Glutamatergic neuron (in vitro differentiated cells): ENCODE results near the gene AFF1. TPM values are rescaled to one million over a fixed set of nuclear protein-coding genes. Genes with fewer than 3 reads are reported as not detected.
A peak's percentile ranks its signal among the peaks of the same experiment; 100 is the strongest.

ENCODE experiments used
- DNase-seq: peaks from one replicate; pipeline ENCODE4 v3.0.0; 2022
- H3K27ac Mint-ChIP-seq: one replicate; pipeline ENCODE4 v1.8.0; 2020; ENCODE audit warnings: mild to moderate bottlenecking, mixed read lengths, inconsistent platforms; ENCODE audit not compliant: unreplicated experiment
- H3K27me3 Mint-ChIP-seq: one replicate; pipeline ENCODE4 v1.8.0; 2020; ENCODE audit warnings: mild to moderate bottlenecking, moderate library complexity, mixed read lengths, inconsistent platforms; ENCODE audit not compliant: unreplicated experiment
- H3K36me3 Mint-ChIP-seq: one replicate; pipeline ENCODE4 v1.8.0; 2020; ENCODE audit warnings: mild to moderate bottlenecking, mixed read lengths, inconsistent platforms; ENCODE audit not compliant: unreplicated experiment
- H3K4me1 Mint-ChIP-seq: one replicate; pipeline ENCODE4 v1.8.0; 2020; ENCODE audit warnings: mild to moderate bottlenecking, low read depth, mixed read lengths, inconsistent platforms; ENCODE audit not compliant: unreplicated experiment
- H3K4me3 Mint-ChIP-seq: one replicate; pipeline ENCODE4 v1.8.0; 2020; ENCODE audit warnings: mild to moderate bottlenecking, mixed read lengths, inconsistent platforms; ENCODE audit not compliant: unreplicated experiment
- H3K9me3 Mint-ChIP-seq: one replicate; pipeline ENCODE4 v1.8.0; 2020; ENCODE audit warnings: mild to moderate bottlenecking, moderate library complexity, mixed read lengths, inconsistent platforms; ENCODE audit not compliant: unreplicated experiment
- total RNA-seq: library from RNA; stranded (reverse); fragmentation: NEBNext Ultra II Directional; extraction: Animal tissue kit (Norgen Biotek cat#: 25700); gene quantifications from one replicate; pipeline ENCODE4 v1.2.1, GENCODE V29; 2021; ENCODE audit not compliant: unreplicated experiment
- TF ChIP-seq, protein P1 (sequence below): fragments of 200-600 bp; sonication (generic); IDR thresholded peaks from one replicate; pipeline ENCODE4 v1.5.0; 2021; ENCODE audit not compliant: partially characterized antibody, unreplicated experiment

The AFF1 gene
- total RNA-seq, 1 donor from 2014 or later, result 42.5 TPM

DNA sequence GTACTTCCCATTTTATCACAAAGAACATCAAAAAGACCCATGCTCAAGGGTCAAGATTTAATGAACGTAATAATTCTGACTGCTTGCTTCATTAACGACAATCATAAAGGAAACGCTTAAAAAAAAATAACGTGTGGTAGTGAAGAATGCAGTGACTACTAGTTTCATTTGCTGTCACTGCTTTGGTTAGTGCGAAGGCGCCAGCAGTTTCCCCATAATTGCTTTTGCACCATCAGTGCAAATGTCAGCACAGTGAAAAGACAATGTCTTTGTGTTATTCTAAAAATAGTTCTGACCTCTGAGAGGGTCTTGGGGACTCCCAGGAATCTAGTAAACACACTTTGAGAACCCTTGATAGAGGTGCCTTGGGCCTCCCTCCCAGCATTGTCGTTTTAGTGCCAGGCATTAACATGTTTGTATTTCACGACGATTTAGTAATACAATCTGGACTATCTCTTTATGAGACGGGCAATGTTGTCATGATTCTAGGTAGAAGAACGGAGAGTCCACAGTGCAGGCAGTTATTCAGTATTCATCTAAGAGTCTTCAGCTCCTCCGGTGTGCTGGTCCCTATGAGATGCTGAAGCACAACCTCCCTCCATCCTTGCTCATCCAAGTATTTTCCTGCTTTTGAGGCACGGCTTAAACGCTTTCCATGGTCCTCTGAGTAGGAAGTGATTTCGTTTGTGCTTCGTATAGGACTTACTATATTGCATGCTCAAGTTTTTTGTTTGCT, 71.0 kb downstream of the AFF1 start:
- Mint-ChIP-seq H3K4me1 (peaks cover 30% of the 10 kb centered on the region), H3K27ac (peak overlapping the region; percentile 94), H3K4me3 (peak overlapping the region; percentile 91), H3K27me3 (peaks cover 8% of the 10 kb centered on the region), H3K9me3 (peaks cover 13% of the 10 kb centered on the region), H3K36me3 (no peaks in the 10 kb centered on the region)
- DNase-seq, result no peak
- TF ChIP-seq, protein P1, sequence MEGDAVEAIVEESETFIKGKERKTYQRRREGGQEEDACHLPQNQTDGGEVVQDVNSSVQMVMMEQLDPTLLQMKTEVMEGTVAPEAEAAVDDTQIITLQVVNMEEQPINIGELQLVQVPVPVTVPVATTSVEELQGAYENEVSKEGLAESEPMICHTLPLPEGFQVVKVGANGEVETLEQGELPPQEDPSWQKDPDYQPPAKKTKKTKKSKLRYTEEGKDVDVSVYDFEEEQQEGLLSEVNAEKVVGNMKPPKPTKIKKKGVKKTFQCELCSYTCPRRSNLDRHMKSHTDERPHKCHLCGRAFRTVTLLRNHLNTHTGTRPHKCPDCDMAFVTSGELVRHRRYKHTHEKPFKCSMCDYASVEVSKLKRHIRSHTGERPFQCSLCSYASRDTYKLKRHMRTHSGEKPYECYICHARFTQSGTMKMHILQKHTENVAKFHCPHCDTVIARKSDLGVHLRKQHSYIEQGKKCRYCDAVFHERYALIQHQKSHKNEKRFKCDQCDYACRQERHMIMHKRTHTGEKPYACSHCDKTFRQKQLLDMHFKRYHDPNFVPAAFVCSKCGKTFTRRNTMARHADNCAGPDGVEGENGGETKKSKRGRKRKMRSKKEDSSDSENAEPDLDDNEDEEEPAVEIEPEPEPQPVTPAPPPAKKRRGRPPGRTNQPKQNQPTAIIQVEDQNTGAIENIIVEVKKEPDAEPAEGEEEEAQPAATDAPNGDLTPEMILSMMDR, result no peak

DNA sequence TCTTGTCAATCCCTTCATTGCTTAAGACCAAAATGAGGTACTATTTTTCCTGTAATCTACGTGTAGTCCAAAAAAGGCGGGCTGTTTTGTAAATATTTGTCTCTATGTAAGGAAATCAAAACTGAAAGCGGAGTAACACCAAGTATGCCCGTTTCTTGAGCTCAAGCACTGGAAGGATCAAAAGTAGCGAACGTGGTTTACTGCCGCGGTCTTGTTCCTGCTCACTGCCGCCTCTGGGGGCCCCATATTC, 71.5 kb downstream of the AFF1 start:
- Mint-ChIP-seq H3K27me3 (peaks cover 8% of the 10 kb centered on the region), H3K36me3 (no peaks in the 10 kb centered on the region), H3K9me3 (peaks cover 13% of the 10 kb centered on the region), H3K27ac (peak overlapping the region; percentile 94), H3K4me3 (peak overlapping the region; percentile 91), H3K4me1 (peaks cover 30% of the 10 kb centered on the region)
- TF ChIP-seq, protein P1, result no peak
- DNase-seq, result no peak

DNA sequence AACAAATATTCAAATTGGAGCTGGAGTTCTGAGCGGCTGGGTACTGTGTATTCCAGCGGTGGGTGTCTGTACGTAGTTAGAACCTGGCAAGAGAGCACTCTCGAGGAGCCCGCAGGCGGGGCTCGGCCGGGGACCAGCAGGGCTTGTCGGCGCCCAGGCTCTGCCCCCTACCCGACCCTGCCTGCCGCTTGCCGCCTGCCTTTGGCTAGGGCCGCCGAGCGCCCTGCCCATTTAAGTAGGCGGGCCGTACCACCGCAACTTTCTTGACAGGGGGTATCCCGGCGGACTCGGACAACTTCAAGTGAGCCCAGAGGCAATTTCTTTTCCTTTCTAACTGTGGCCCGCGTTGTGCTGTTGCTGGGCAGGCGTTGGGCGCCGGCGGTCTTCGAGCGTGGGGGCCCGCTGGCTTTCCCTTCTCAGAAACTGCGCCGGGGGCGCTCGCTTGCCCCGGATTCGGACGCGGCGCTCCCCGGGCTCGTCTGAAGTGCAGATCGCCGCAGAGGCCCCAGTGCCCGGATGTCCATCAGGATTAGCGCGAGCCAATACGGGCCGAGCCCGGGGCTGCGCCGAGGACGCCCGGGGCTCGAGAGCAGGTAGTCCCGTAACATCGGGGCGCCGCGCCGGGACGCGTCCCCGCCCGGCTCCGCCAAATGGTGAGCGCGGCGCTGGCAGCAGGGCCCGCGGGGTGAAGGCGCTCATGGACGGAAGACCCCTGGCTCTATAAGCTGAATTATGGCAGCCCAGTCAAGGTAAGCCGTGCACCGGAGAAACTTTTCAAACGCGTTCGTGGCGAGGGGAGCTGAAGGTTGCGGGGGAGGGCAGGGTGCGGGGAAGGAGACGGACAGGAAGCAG, 72.1 kb downstream of the AFF1 start:
- Mint-ChIP-seq H3K27me3 (peaks cover 8% of the 10 kb centered on the region), H3K27ac (peak overlapping the region; percentile 97), H3K36me3 (no peaks in the 10 kb centered on the region), H3K9me3 (peaks cover 13% of the 10 kb centered on the region), H3K4me3 (peak overlapping the region; percentile 96), H3K4me1 (peaks cover 30% of the 10 kb centered on the region)
- peak; percentile 94 for DNase-seq
- TF ChIP-seq, protein P1, result no peak

DNA sequence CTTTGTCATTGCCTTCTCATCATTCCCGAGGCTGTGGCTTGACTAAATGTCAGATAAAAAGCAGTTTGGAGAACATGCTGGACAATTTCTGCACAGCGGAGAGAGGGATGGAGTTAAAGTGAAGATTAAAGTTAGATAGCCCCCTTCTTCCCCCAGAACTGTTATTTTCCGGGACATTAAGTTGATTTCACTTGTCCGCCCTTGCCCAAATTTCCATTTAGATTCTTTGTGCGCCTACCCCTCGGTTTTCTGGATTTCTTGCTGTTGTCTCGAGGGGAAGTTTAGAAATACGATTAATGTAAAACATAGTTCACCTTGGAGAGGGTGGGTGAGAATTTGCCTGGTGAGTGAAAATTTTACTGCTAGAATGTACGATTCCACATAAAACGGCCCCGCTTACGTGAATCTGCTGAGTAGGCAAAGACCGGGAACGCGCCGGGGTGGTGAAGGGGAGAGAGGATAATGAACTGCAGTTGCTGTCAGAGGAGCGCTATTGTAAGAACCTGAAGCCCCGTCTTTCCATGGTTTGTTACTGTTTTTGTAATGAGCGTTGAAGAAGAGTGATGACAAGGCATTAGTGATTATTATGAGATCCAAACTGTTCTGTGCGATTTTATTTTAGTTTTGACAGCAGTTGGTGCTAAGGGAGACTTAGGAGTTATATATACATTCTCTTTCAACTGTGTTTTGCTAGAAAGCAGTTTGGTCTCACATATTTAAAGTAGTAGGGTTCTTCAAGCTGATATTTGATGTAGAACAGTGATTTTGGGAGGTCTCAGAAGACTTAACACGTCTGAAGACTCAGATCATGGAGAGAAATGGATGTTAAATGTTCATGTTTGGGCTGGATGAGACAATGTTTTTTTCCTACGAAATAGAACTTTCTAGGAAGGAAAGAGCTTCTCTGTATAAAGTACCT, 73.0 kb downstream of the AFF1 start:
- H3K4me3 Mint-ChIP-seq, result peak overlapping the region; percentile 96
- peak; percentile 69 for DNase-seq
- peaks cover 30% of the 10 kb centered on the region for H3K4me1 Mint-ChIP-seq

More for the DNA sequence above, 73.0 kb downstream of the AFF1 start:
- Mint-ChIP-seq H3K9me3 (peaks cover 13% of the 10 kb centered on the region), H3K36me3 (no peaks in the 10 kb centered on the region), H3K27me3 (peaks cover 8% of the 10 kb centered on the region), H3K27ac (peak overlapping the region; percentile 97)
- TF ChIP-seq, protein P1, result no peak
